ENCODE data around the gene CHID1. TPM values are rescaled to one million over a fixed set of nuclear protein-coding genes. Genes with fewer than 3 reads are reported as not detected.

CHID1 gene
- total and polyA plus RNA-seq, 7 experiments from 2014 or later: 30.8 to 61.0 (median 55.3) TPM

- H3K9me3 ChIP-seq (ENCODE audit: control insufficient read depth in 2 of 3, low read length in 3 of 3): no peaks in the 10 kb centered on the region
- DNase-seq: peak; percentile 32 to 77 (median 62)
- H3K36me3 ChIP-seq (ENCODE audit: control insufficient read depth in 2 of 3, insufficient read depth in 3 of 3, low read length in 3 of 3): no peaks in the 10 kb centered on the region
- ChIA-PET CTCF (interaction anchor here (0.7 to 2.9 kb wide), 6 partner anchors 10 to 202 kb away, joined by 3 to 19 read pairs (median 3); partner anchors contain the start of gene CHID1), POLR2A (interaction anchor here (2.2 kb wide), 1 partner anchor 29 kb away, joined by 6 read pairs; no protein-coding TSS in a partner anchor)
- Mint-ChIP-seq H3K27ac (peak overlapping the region in 2 of 9 donors; percentile 25 to 62), H3K4me1 (peaks cover 4 to 15% (median 10%) of the 10 kb centered on the region in 7 donors), H3K27me3 (peaks cover 0 to 12% (median 0%) of the 10 kb centered on the region in 5 donors), H3K4me3 (peak overlapping the region; percentile 14 to 83 (median 54)), H3K36me3 (no peaks in the 10 kb centered on the region), H3K9me3 (no peaks in the 10 kb centered on the region)
- no peak overlapping the region for H3K27ac ChIP-seq (ENCODE audit: low read depth, low read length)
- H3K4me1 ChIP-seq (ENCODE audit: control insufficient read depth in 2 of 2, insufficient read depth in 2 of 2, low read length in 2 of 2): peaks cover 7 to 15% of the 10 kb centered on the region in 2 donors
- no peak overlapping the region for H3K4me3 ChIP-seq (ENCODE audit: low read length)
- peak; percentile 75 for ATAC-seq
- intact Hi-C loops (cut with micrococcal nuclease): loop anchor here (1.0 to 10.0 kb wide), 5 partner anchors 62 to 536 kb away; partner anchors contain the start of genes CHID1 (in 2 of the 2) and BRSK2 (in 1 of the 2)
- H3K27me3 ChIP-seq (ENCODE audit: control insufficient read depth in 2 of 2, insufficient read depth in 2 of 2, low read length in 2 of 2): peaks cover 0 to 6% of the 10 kb centered on the region in 2 donors
These were observed 62.2 kb downstream of the CHID1 start for GRCh38 chr11:848380-848931.

- Histone ChIP-seq H3K9me3 (ENCODE audit: control insufficient read depth in 2 of 3, low read length in 3 of 3) (no peaks in the 10 kb centered on the region), H3K27me3 (ENCODE audit: control insufficient read depth in 2 of 2, insufficient read depth in 2 of 2, low read length in 2 of 2) (peaks cover 0 to 6% of the 10 kb centered on the region in 2 donors), H3K4me3 (ENCODE audit: low read length) (no peak overlapping the region), H3K36me3 (ENCODE audit: control insufficient read depth in 2 of 3, insufficient read depth in 3 of 3, low read length in 3 of 3) (no peaks in the 10 kb centered on the region), H3K27ac (ENCODE audit: low read depth, low read length) (no peak overlapping the region), H3K4me1 (ENCODE audit: control insufficient read depth in 2 of 2, insufficient read depth in 2 of 2, low read length in 2 of 2) (peaks cover 7 to 18% of the 10 kb centered on the region in 2 donors)
- Mint-ChIP-seq H3K36me3 (no peaks in the 10 kb centered on the region), H3K4me1 (peaks cover 5 to 17% (median 11%) of the 10 kb centered on the region in 7 donors), H3K4me3 (peak overlapping the region in 1 of 10 donors; percentile 83), H3K27ac (no peak overlapping the region), H3K9me3 (no peaks in the 10 kb centered on the region), H3K27me3 (peaks cover 0 to 12% (median 0%) of the 10 kb centered on the region in 5 donors)
- DNase-seq (no peak), ATAC-seq (no peak)
- POLR2A ChIA-PET: interaction anchor here (0.5 to 2.2 kb wide), 2 partner anchors 28 to 209 kb away, joined by 3 to 6 read pairs; no protein-coding TSS in a partner anchor
- intact Hi-C loops (cut with micrococcal nuclease): loop anchor here (1.0 to 10.0 kb wide), 5 partner anchors 63 to 537 kb away; partner anchors contain the start of genes CHID1 (in 2 of the 2) and BRSK2 (in 1 of the 2)
- CTCF ChIA-PET: interaction anchor here (1.0 to 2.9 kb wide), 3 partner anchors 10 to 203 kb away, joined by 3 to 19 read pairs (median 3); partner anchors contain the start of gene CHID1
These were observed 62.7 kb downstream of the CHID1 start for GRCh38 chr11:847876-848275.

- intact Hi-C loops (cut with micrococcal nuclease): loop anchor here (5.0 to 10.0 kb wide), 3 partner anchors 66 to 538 kb away; partner anchors contain the start of genes BRSK2 (in 1 of the 2) and CHID1 (in 1 of the 2)
- ATAC-seq (no peak), DNase-seq (no peak)
- peak overlapping the region in 3 of 10 donors; percentile 10 to 13 (median 12) for H3K4me3 Mint-ChIP-seq
- peaks cover 7 to 18% of the 10 kb centered on the region in 2 donors for H3K4me1 ChIP-seq (ENCODE audit: control insufficient read depth in 2 of 2, insufficient read depth in 2 of 2, low read length in 2 of 2)
- ChIA-PET CTCF (interaction anchor here (0.7 kb wide), 1 partner anchor 107 kb away, joined by 3 read pairs; no protein-coding TSS in a partner anchor), POLR2A (interaction anchor here (2.2 kb wide), 1 partner anchor 27 kb away, joined by 6 read pairs; no protein-coding TSS in a partner anchor)
- no peaks in the 10 kb centered on the region for H3K9me3 ChIP-seq (ENCODE audit: control insufficient read depth in 2 of 3, low read length in 3 of 3)
- peaks cover 0 to 6% of the 10 kb centered on the region in 2 donors for H3K27me3 ChIP-seq (ENCODE audit: control insufficient read depth in 2 of 2, insufficient read depth in 2 of 2, low read length in 2 of 2)
- peaks cover 0 to 4% (median 0%) of the 10 kb centered on the region in 3 experiments for H3K36me3 ChIP-seq (ENCODE audit: control insufficient read depth in 2 of 3, insufficient read depth in 3 of 3, low read length in 3 of 3)
- no peak overlapping the region for H3K4me3 ChIP-seq (ENCODE audit: low read length)
- no peaks in the 10 kb centered on the region for H3K9me3 Mint-ChIP-seq
- no peak overlapping the region for H3K27ac Mint-ChIP-seq
- H3K27me3 Mint-ChIP-seq: peaks cover 0 to 12% (median 0%) of the 10 kb centered on the region in 5 donors
- H3K36me3 Mint-ChIP-seq: no peaks in the 10 kb centered on the region
- H3K4me1 Mint-ChIP-seq: peaks cover 5 to 17% (median 11%) of the 10 kb centered on the region in 7 donors
- no peak overlapping the region for H3K27ac ChIP-seq (ENCODE audit: low read depth, low read length)
These were observed 64.0 kb downstream of the CHID1 start for GRCh38 chr11:846496-847098.

GRCh38 chr11:845872-846495, 64.6 kb downstream of the CHID1 start:
- intact Hi-C loops (cut with micrococcal nuclease): loop anchor here (5.0 to 10.0 kb wide), 3 partner anchors 66 to 539 kb away; partner anchors contain the start of genes BRSK2 (in 1 of the 2) and CHID1 (in 1 of the 2)

GRCh38 chr11:844693-845644, 65.6 kb downstream of the CHID1 start:
- H3K27ac Mint-ChIP-seq: no peak overlapping the region
- H3K4me3 ChIP-seq (ENCODE audit: low read length): no peak overlapping the region
- intact Hi-C loops (cut with micrococcal nuclease): loop anchor here (5.0 to 10.0 kb wide), 3 partner anchors 67 to 540 kb away; partner anchors contain the start of genes BRSK2 (in 1 of the 2) and CHID1 (in 1 of the 2)
- no peak for DNase-seq
- ChIA-PET CTCF (interaction anchor here (1.2 kb wide), 1 partner anchor 124 kb away, joined by 3 read pairs; no protein-coding TSS in a partner anchor), POLR2A (interaction anchor here (1.0 to 4.8 kb wide), 2 partner anchors 17 to 206 kb away, joined by 3 to 32 read pairs; partner anchors contain the start of gene CRACR2B)
- H3K9me3 ChIP-seq (ENCODE audit: control insufficient read depth in 2 of 3, low read length in 3 of 3): no peaks in the 10 kb centered on the region
- no peaks in the 10 kb centered on the region for H3K36me3 Mint-ChIP-seq
- peaks cover 23 to 26% of the 10 kb centered on the region in 2 donors for H3K4me1 ChIP-seq (ENCODE audit: control insufficient read depth in 2 of 2, insufficient read depth in 2 of 2, low read length in 2 of 2)
- peaks cover 0 to 6% of the 10 kb centered on the region in 2 donors for H3K27me3 ChIP-seq (ENCODE audit: control insufficient read depth in 2 of 2, insufficient read depth in 2 of 2, low read length in 2 of 2)
- H3K36me3 ChIP-seq (ENCODE audit: control insufficient read depth in 2 of 3, insufficient read depth in 3 of 3, low read length in 3 of 3): peaks cover 0 to 8% (median 0%) of the 10 kb centered on the region in 3 experiments
- peaks cover 0 to 11% (median 0%) of the 10 kb centered on the region in 5 donors for H3K27me3 Mint-ChIP-seq
- peak; percentile 8 for ATAC-seq
- no peaks in the 10 kb centered on the region for H3K9me3 Mint-ChIP-seq
- H3K27ac ChIP-seq (ENCODE audit: low read depth, low read length): no peak overlapping the region
- H3K4me3 Mint-ChIP-seq: peak overlapping the region in 3 of 10 donors; percentile 14 to 83 (median 56)
- H3K4me1 Mint-ChIP-seq: peaks cover 5 to 32% (median 22%) of the 10 kb centered on the region in 7 donors

More at GRCh38 chr11:845872-846495, 64.6 kb downstream of the CHID1 start:
- Mint-ChIP-seq H3K27ac (peak overlapping the region in 1 of 9 donors; percentile 8), H3K4me1 (peaks cover 5 to 22% (median 16%) of the 10 kb centered on the region in 7 donors), H3K36me3 (no peaks in the 10 kb centered on the region), H3K4me3 (peak overlapping the region in 1 of 10 donors; percentile 13), H3K27me3 (peaks cover 0 to 12% (median 0%) of the 10 kb centered on the region in 5 donors), H3K9me3 (no peaks in the 10 kb centered on the region)
- no peak for DNase-seq
- no peaks in the 10 kb centered on the region for H3K9me3 ChIP-seq (ENCODE audit: control insufficient read depth in 2 of 3, low read length in 3 of 3)
- POLR2A ChIA-PET: interaction anchor here (1.0 kb wide), 1 partner anchor 205 kb away, joined by 3 read pairs; no protein-coding TSS in a partner anchor
- CTCF ChIA-PET: interaction anchor here (0.6 to 0.7 kb wide), 2 partner anchors 108 to 209 kb away, joined by 3 read pairs; no protein-coding TSS in a partner anchor
- peaks cover 0 to 4% (median 0%) of the 10 kb centered on the region in 3 experiments for H3K36me3 ChIP-seq (ENCODE audit: control insufficient read depth in 2 of 3, insufficient read depth in 3 of 3, low read length in 3 of 3)
- ATAC-seq: no peak
- H3K4me1 ChIP-seq (ENCODE audit: control insufficient read depth in 2 of 2, insufficient read depth in 2 of 2, low read length in 2 of 2): peaks cover 13 to 23% of the 10 kb centered on the region in 2 donors
- peaks cover 0 to 6% of the 10 kb centered on the region in 2 donors for H3K27me3 ChIP-seq (ENCODE audit: control insufficient read depth in 2 of 2, insufficient read depth in 2 of 2, low read length in 2 of 2)
- no peak overlapping the region for H3K4me3 ChIP-seq (ENCODE audit: low read length)
- no peak overlapping the region for H3K27ac ChIP-seq (ENCODE audit: low read depth, low read length)

All from naive thymus-derived CD4-positive, alpha-beta T cell (primary cell).